GM23338 (cell line): ENCODE data around the gene CD9. TPM values are rescaled to one million over a fixed set of nuclear protein-coding genes. Genes with fewer than 3 reads are reported as not detected.

Experiments
- ATAC-seq: fragments of 200-7000 bp; cut with Tn5 transposase; 3 replicates; pipeline ENCODE4 v1.9.1; 2020
- DNase-seq: peaks from one replicate; pipeline ENCODE4 v3.0.0-alpha.2; 2015; ENCODE audit warnings: low spot score
- H2AFZ ChIP-seq: fragments of 200-600 bp; sonication (generic); 2 replicates; pipeline ENCODE4 v1.8.0; 2016; ENCODE audit warnings: antibody characterized with exemption, mild to moderate bottlenecking, moderate library complexity
- H3F3A ChIP-seq: fragments of 200-600 bp; sonication (generic); replicated peaks from 2 replicates; pipeline ENCODE4 v1.8.0; 2017; ENCODE audit warnings: antibody characterized with exemption, mixed run types, low read depth
- H3K27ac ChIP-seq: fragments of 200-600 bp; sonication (generic); 2 replicates; pipeline ENCODE4 v1.6.1; 2016; ENCODE audit warnings: low read depth
- H3K27me3 ChIP-seq: fragments of 200-600 bp; sonication (generic); 2 replicates; pipeline ENCODE4 v1.8.0; 2016; ENCODE audit warnings: mild to moderate bottlenecking, mixed run types, moderate library complexity; ENCODE audit not compliant: insufficient read depth
- H3K36me3 ChIP-seq: fragments of 200-600 bp; sonication (generic); 2 replicates; pipeline ENCODE4 v1.8.0; 2016; ENCODE audit warnings: mild to moderate bottlenecking; ENCODE audit not compliant: insufficient read depth
- H3K4me1 ChIP-seq: fragments of 200-600 bp; sonication (generic); 2 replicates; pipeline ENCODE4 v1.8.0; 2016; ENCODE audit warnings: mild to moderate bottlenecking, moderate library complexity; ENCODE audit not compliant: insufficient read depth
- H3K4me2 ChIP-seq: fragments of 200-600 bp; sonication (generic); 2 replicates; pipeline ENCODE4 v1.7.1; 2017; ENCODE audit warnings: mixed run types
- H3K4me3 ChIP-seq: fragments of 200-600 bp; sonication (generic); 2 replicates; pipeline ENCODE4 v1.6.1; 2016; ENCODE audit warnings: mixed run types
- H3K79me2 ChIP-seq: fragments of 200-600 bp; sonication (generic); replicated peaks from 2 replicates; pipeline ENCODE4 v1.8.0; 2017; ENCODE audit warnings: mild to moderate bottlenecking; ENCODE audit not compliant: insufficient read depth
- H3K9me2 ChIP-seq: fragments of 200-600 bp; sonication (generic); 2 replicates; pipeline ENCODE4 v1.8.0; 2017; ENCODE audit not compliant: insufficient read depth
- H4K20me1 ChIP-seq: fragments of 200-600 bp; sonication (generic); replicated peaks from 2 replicates; pipeline ENCODE4 v1.8.0; 2017; ENCODE audit warnings: mild to moderate bottlenecking; ENCODE audit not compliant: insufficient read depth
- H3K27ac Mint-ChIP-seq: 2 replicates; pipeline ENCODE4 v1.8.0; 2020; ENCODE audit warnings: inconsistent platforms, mild to moderate bottlenecking, moderate library complexity, mixed read lengths
- H3K27me3 Mint-ChIP-seq: 3 replicates; pipeline ENCODE4 v1.8.0; 2022; ENCODE audit warnings: low read depth, mild to moderate bottlenecking, moderate library complexity, mixed read lengths, inconsistent platforms; ENCODE audit not compliant: insufficient read depth, poor library complexity
- H3K36me3 Mint-ChIP-seq: 3 replicates; pipeline ENCODE4 v1.8.0; 2021; ENCODE audit warnings: low read depth, mild to moderate bottlenecking, inconsistent platforms, moderate library complexity, mixed read lengths
- H3K4me1 Mint-ChIP-seq: 3 replicates; pipeline ENCODE4 v1.8.0; 2020; ENCODE audit warnings: mild to moderate bottlenecking, inconsistent platforms, mixed read lengths
- H3K4me3 Mint-ChIP-seq: 3 replicates; pipeline ENCODE4 v1.8.0; 2021; ENCODE audit warnings: moderate library complexity, mild to moderate bottlenecking, inconsistent platforms, mixed read lengths
- H3K9me3 Mint-ChIP-seq: 3 replicates; pipeline ENCODE4 v1.8.0; 2020; ENCODE audit warnings: moderate library complexity, mild to moderate bottlenecking, inconsistent platforms, mixed read lengths
- CREB1 ChIP-seq: fragments of 250-450 bp; sonication (Bioruptor Pico); IDR thresholded peaks from 2 replicates; pipeline ENCODE4 v1.5.0; 2020; ENCODE audit warnings: low read depth, mild to moderate bottlenecking, moderate library complexity
- EZH2 ChIP-seq: fragments of 200-600 bp; sonication (generic); IDR thresholded peaks from one replicate; pipeline ENCODE4 v1.8.0; 2017; ENCODE audit warnings: antibody characterized with exemption, mild to moderate bottlenecking, low read depth; ENCODE audit not compliant: unreplicated experiment
- EZH2phosphoT487 ChIP-seq: fragments of 200-600 bp; sonication (generic); IDR thresholded peaks from one replicate; pipeline ENCODE4 v1.8.1; 2018; ENCODE audit warnings: antibody characterized with exemption; ENCODE audit not compliant: unreplicated experiment
- JUNB ChIP-seq: IDR thresholded peaks from one replicate; pipeline ENCODE4 v1.6.1; 2016; ENCODE audit warnings: antibody characterized with exemption; ENCODE audit not compliant: unreplicated experiment
- NANOG ChIP-seq: IDR thresholded peaks from 2 replicates; pipeline ENCODE4 v1.6.1; 2016; ENCODE audit warnings: antibody characterized with exemption, borderline replicate concordance
- POLR2AphosphoS5 ChIP-seq: IDR thresholded peaks from 2 replicates; pipeline ENCODE4 v1.6.1; 2016; ENCODE audit warnings: antibody characterized with exemption, low read depth
- ZNF331 ChIP-seq: fragments of 250-450 bp; sonication (Bioruptor Pico); IDR thresholded peaks from 2 replicates; pipeline ENCODE4 v1.5.0; 2020; ENCODE audit warnings: low read depth, mild to moderate bottlenecking, moderate library complexity
- ZNF462 ChIP-seq: fragments of 250-450 bp; sonication (Bioruptor Pico); IDR thresholded peaks from 2 replicates; pipeline ENCODE4 v1.5.0; 2020; ENCODE audit warnings: mild to moderate bottlenecking, moderate library complexity
- polyA plus RNA-seq: library from polyadenylated mRNA; unstranded; fragments of >200 nt; fragmentation: Nextera tagmentation; extraction: Ambion mirVana; gene quantifications from 2 replicates; pipeline ENCODE4 v1.2.1, GENCODE V29; 2016
- total RNA-seq: library from RNA; depleted of rRNA; stranded (reverse); fragments of >200 nt; shearing (Covaris generic); gene quantifications from 2 replicates; pipeline ENCODE4 v1.2.3, GENCODE V29; 2014

Gene CD9
- total and polyA plus RNA-seq, 2 experiments from 2014 or later = 222 to 251 TPM

DNA sequence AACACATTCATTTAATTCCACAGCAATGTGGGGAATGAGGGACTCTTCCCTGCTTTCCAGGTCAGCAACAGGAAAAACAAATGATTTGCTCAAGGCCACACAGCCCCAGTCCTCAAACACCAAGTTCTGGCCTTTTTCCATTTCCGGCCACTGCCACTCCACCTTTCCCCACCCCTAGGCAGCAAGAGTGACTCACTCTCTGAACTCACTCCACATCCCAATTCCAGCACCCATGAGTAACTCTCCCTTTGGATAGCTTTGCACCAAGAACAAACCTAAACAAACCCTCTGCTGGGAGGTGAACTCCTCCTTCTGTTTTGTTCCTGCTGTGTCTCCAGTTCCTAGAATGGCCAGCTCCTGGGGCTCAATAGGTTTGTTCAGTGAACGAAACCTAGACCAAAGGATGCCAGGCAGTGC, 79.9 kb downstream of the CD9 start (continued):
- no peak for TF ChIP-seq ZNF462 (CRISPR knock-in tag)
- no peak for TF ChIP-seq CREB1 (CRISPR knock-in tag)

DNA sequence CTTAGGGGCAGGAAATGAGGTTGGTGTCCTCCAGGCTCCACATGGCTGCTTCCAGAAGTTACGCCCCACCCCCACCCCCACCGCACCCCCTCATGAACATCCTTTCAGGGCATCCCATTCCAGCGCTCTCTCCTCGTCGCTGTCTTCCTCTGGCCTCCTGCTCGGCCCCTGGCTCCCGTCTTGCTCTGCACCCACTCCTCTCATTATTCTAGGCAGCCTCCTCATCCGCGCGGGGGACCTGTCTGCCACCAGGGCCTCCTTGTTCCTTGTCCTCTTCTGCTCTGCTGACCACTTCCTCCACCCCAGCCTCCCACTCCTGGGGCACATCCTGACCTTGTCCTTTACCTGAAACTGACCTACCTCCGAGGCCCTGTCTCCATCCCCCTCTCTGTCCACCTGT, 80.5 kb downstream of the CD9 start:
- ATAC-seq (no peak), DNase-seq (no peak)
- H3K4me3 ChIP-seq = no peak overlapping the region
- no peak overlapping the region for H3K4me2 ChIP-seq
- Mint-ChIP-seq H3K27me3 (peaks cover 26% of the 10 kb centered on the region), H3K4me3 (no peak overlapping the region), H3K4me1 (peaks cover 43% of the 10 kb centered on the region), H3K27ac (no peak overlapping the region), H3K36me3 (no peaks in the 10 kb centered on the region; the same call in 2 of the 3 replicates), H3K9me3 (no peaks in the 10 kb centered on the region)
- no peaks in the 10 kb centered on the region for H3K36me3 ChIP-seq
- H3K27ac ChIP-seq = no peak overlapping the region
- no peaks in the 10 kb centered on the region for H3K79me2 ChIP-seq
- H3K9me2 ChIP-seq = no peaks in the 10 kb centered on the region
- H2AFZ ChIP-seq = no peak overlapping the region
- no peaks in the 10 kb centered on the region for H4K20me1 ChIP-seq
- H3F3A ChIP-seq = 0 out of 2 replicates have a peak, but pooled peaks cover 7% of the 10 kb centered on the region
- no peaks in the 10 kb centered on the region for H3K27me3 ChIP-seq
- peaks cover 30% of the 10 kb centered on the region for H3K4me1 ChIP-seq
- TF ChIP-seq JUNB = no peak
- no peak for TF ChIP-seq ZNF462 (CRISPR knock-in tag)
- TF ChIP-seq EZH2phosphoT487 = no peak
- no peak for TF ChIP-seq ZNF331 (CRISPR knock-in tag)
- no peak for TF ChIP-seq POLR2AphosphoS5
- TF ChIP-seq EZH2 = no peak
- no peak for TF ChIP-seq NANOG
